RPMI7951 (cell line): ENCODE results near the gene CELF5. TPM values are rescaled to one million over a fixed set of nuclear protein-coding genes. Genes with fewer than 3 reads are reported as not detected.

ENCODE experiments used
- DNase-seq: peaks from one replicate; pipeline ENCODE4 v3.0.0-alpha.2; 2012; ENCODE audit warnings: low read depth
- total RNA-seq: library from RNA; depleted of rRNA; stranded (reverse); fragments of >200 nt; shearing (Covaris generic); gene quantifications from 2 replicates; pipeline ENCODE4 v1.2.3, GENCODE V29; 2014

CELF5 gene
- total RNA-seq, 1 experiment from 2014 or later: not detected

GRCh38 chr19:3243819-3244700, 19.6 kb downstream of the CELF5 start:
- DNase-seq: peak; percentile 68

GRCh38 chr19:3245050-3245449, 20.6 kb downstream of the CELF5 start:
- no peak for DNase-seq

- DNase-seq: no peak
Measured at GRCh38 chr19:3248728-3249326, 24.4 kb downstream of the CELF5 start.

GRCh38 chr19:3249408-3249807, 24.9 kb downstream of the CELF5 start:
- peak; percentile 46 for DNase-seq

GRCh38 chr19:3250675-3251074, 26.2 kb downstream of the CELF5 start:
- no peak for DNase-seq

- no peak for DNase-seq
Measured at GRCh38 chr19:3251229-3251628, 26.8 kb downstream of the CELF5 start.

GRCh38 chr19:3252650-3253049, 28.2 kb downstream of the CELF5 start:
- DNase-seq: no peak

GRCh38 chr19:3253270-3253669, 28.8 kb downstream of the CELF5 start:
- DNase-seq: no peak

GRCh38 chr19:3254520-3254919, 30.1 kb downstream of the CELF5 start:
- no peak for DNase-seq

GRCh38 chr19:3257071-3257470, 32.6 kb downstream of the CELF5 start:
- no peak for DNase-seq

GRCh38 chr19:3262362-3262761, 37.9 kb downstream of the CELF5 start:
- no peak for DNase-seq

- no peak for DNase-seq
Measured at GRCh38 chr19:3263866-3264265, 39.4 kb downstream of the CELF5 start.

GRCh38 chr19:3265432-3265831, 41.0 kb downstream of the CELF5 start:
- no peak for DNase-seq

- DNase-seq: no peak
Measured at GRCh38 chr19:3266092-3266693, 41.7 kb downstream of the CELF5 start.

- DNase-seq: no peak
Measured at GRCh38 chr19:3266792-3267514, 42.5 kb downstream of the CELF5 start.

- no peak for DNase-seq
Measured at GRCh38 chr19:3268326-3268725, 43.9 kb downstream of the CELF5 start.

GRCh38 chr19:3268763-3269162, 44.3 kb downstream of the CELF5 start:
- no peak for DNase-seq

- DNase-seq: no peak
Measured at GRCh38 chr19:3269916-3270671, 45.6 kb downstream of the CELF5 start.

- DNase-seq: peak; percentile 68
Measured at GRCh38 chr19:3270902-3271301, 46.4 kb downstream of the CELF5 start.

GRCh38 chr19:3272401-3272931, 48.0 kb downstream of the CELF5 start:
- DNase-seq: no peak

GRCh38 chr19:3272952-3273351, 48.5 kb downstream of the CELF5 start:
- DNase-seq: no peak
